ENCODE data around the gene IFNA1. TPM values are rescaled to one million over a fixed set of nuclear protein-coding genes. Genes with fewer than 3 reads are reported as not detected.

The IFNA1 gene
- total RNA-seq, result not detected in 2 replicates

GRCh38 chr9:21440139-21440538 is at the start of gene IFNA1:
Gene IFNA1, plus strand, starts transcription at chr9:21440439. Its CDS starts 69 bp downstream, at chr9:21440508.

GRCh38 chr9:21408817-21409216 is 31.4 kb upstream of the IFNA1 start, which contains the start of gene IFNA8:
Gene IFNA8, plus strand, starts transcription at chr9:21409117. Its CDS starts 60 bp downstream, at chr9:21409177.

GRCh38 chr9:21482213-21482612 is 42.0 kb downstream of the IFNA1 start, which contains the start of gene IFNE:
Gene IFNE, minus strand, starts transcription at chr9:21482313. Its CDS starts 619 bp downstream, at chr9:21481694.

Other genes with a start within 250 kb of the IFNA1 start
- gene IFNA7, start 238.2 kb upstream of the IFNA1 start, total RNA-seq, result not detected in 2 replicates
- gene IFNA10, start 233.3 kb upstream of the IFNA1 start, total RNA-seq, result not detected in 2 replicates
- not detected in 2 replicates for gene IFNA16, start 223.1 kb upstream of the IFNA1 start, total RNA-seq
- gene IFNA17, start 212.2 kb upstream of the IFNA1 start, total RNA-seq, result not detected in 2 replicates
- gene IFNA14, start 200.4 kb upstream of the IFNA1 start, total RNA-seq, result not detected in 2 replicates
- gene IFNA5, start 135.1 kb upstream of the IFNA1 start, total RNA-seq, result not detected in 2 replicates
- gene KLHL9, start 105.0 kb upstream of the IFNA1 start, total RNA-seq, result 17.1 and 19.6 TPM in 2 replicates
- gene IFNA6, start 89.6 kb upstream of the IFNA1 start, total RNA-seq, result not detected in 2 replicates
- gene IFNA13, start 72.4 kb upstream of the IFNA1 start, total RNA-seq, result not detected in 2 replicates
- gene IFNA2, start 55.0 kb upstream of the IFNA1 start, total RNA-seq, result not detected in 2 replicates
- not detected in 2 replicates for gene IFNA8, start 31.3 kb upstream of the IFNA1 start, total RNA-seq
- 0.25 TPM in 1 of 2 replicates, not detected in the other for gene IFNE, start 41.9 kb downstream of the IFNA1 start, total RNA-seq